ENCODE results near the gene FLRT2. TPM values are rescaled to one million over a fixed set of nuclear protein-coding genes. Genes with fewer than 3 reads are reported as not detected.

The FLRT2 gene
- total RNA-seq, 2 donors from 2014 or later: 0.25 to 1.5 TPM

- Mint-ChIP-seq H3K27ac (no peak overlapping the region), H3K9me3 (peaks cover under 1% of the 10 kb centered on the region), H3K36me3 (no peaks in the 10 kb centered on the region), H3K4me1 (ENCODE audit: low read depth in 2 of 2) (peaks cover 0 to 2% of the 10 kb centered on the region in 2 donors), H3K4me3 (no peak overlapping the region), H3K27me3 (peaks cover 0 to 8% of the 10 kb centered on the region in 2 donors)
- DNase-seq (ENCODE audit: low spot score): no peak
- ATAC-seq: no peak
These were observed 9.4 kb upstream of the FLRT2 start for GRCh38 chr14:85520581-85520980.

- H3K4me1 Mint-ChIP-seq (ENCODE audit: low read depth in 2 of 2): peaks cover 0 to 4% of the 10 kb centered on the region in 2 donors
These were observed 6.3 kb upstream of the FLRT2 start for GRCh38 chr14:85523624-85524023.

GRCh38 chr14:85527006-85527405 is 2.9 kb upstream of the FLRT2 start:
- H3K9me3 Mint-ChIP-seq: peaks cover 3% of the 10 kb centered on the region
- ATAC-seq: no peak
- H3K4me3 Mint-ChIP-seq: no peak overlapping the region

More at GRCh38 chr14:85523624-85524023, 6.3 kb upstream of the FLRT2 start:
- no peak for DNase-seq (ENCODE audit: low spot score)
- no peak overlapping the region for H3K4me3 Mint-ChIP-seq
- no peaks in the 10 kb centered on the region for H3K36me3 Mint-ChIP-seq
- H3K27ac Mint-ChIP-seq: no peak overlapping the region
- ATAC-seq: no peak
- peaks cover 9 to 20% of the 10 kb centered on the region in 2 donors for H3K27me3 Mint-ChIP-seq
- H3K9me3 Mint-ChIP-seq: peaks cover 3% of the 10 kb centered on the region

GRCh38 chr14:85527445-85528035 is 2.4 kb upstream of the FLRT2 start:
- Mint-ChIP-seq H3K4me3 (no peak overlapping the region), H3K36me3 (no peaks in the 10 kb centered on the region), H3K27ac (no peak overlapping the region), H3K27me3 (peaks cover 38 to 53% of the 10 kb centered on the region in 2 donors), H3K9me3 (peaks cover 3% of the 10 kb centered on the region), H3K4me1 (ENCODE audit: low read depth in 2 of 2) (peaks cover 20 to 21% of the 10 kb centered on the region in 2 donors)
- no peak for ATAC-seq
- DNase-seq (ENCODE audit: low spot score): no peak

More at GRCh38 chr14:85527006-85527405, 2.9 kb upstream of the FLRT2 start:
- Mint-ChIP-seq H3K27ac (no peak overlapping the region), H3K36me3 (no peaks in the 10 kb centered on the region), H3K27me3 (peaks cover 33 to 48% of the 10 kb centered on the region in 2 donors), H3K4me1 (ENCODE audit: low read depth in 2 of 2) (peaks cover 16 to 20% of the 10 kb centered on the region in 2 donors)
- no peak for DNase-seq (ENCODE audit: low spot score)

- no peak for ATAC-seq
- H3K27me3 Mint-ChIP-seq: peaks cover 42 to 58% of the 10 kb centered on the region in 2 donors
- peaks cover 3% of the 10 kb centered on the region for H3K9me3 Mint-ChIP-seq
- peaks cover 20 to 25% of the 10 kb centered on the region in 2 donors for H3K4me1 Mint-ChIP-seq (ENCODE audit: low read depth in 2 of 2)
- no peaks in the 10 kb centered on the region for H3K36me3 Mint-ChIP-seq
- H3K4me3 Mint-ChIP-seq: no peak overlapping the region
- DNase-seq (ENCODE audit: low spot score): no peak
- H3K27ac Mint-ChIP-seq: no peak overlapping the region
These were observed 1.7 kb upstream of the FLRT2 start for GRCh38 chr14:85528080-85528896.

GRCh38 chr14:85528897-85529631 is 880 bp upstream of the FLRT2 start:
- no peak for DNase-seq (ENCODE audit: low spot score)
- peaks cover 3% of the 10 kb centered on the region for H3K9me3 Mint-ChIP-seq
- peaks cover 20 to 25% of the 10 kb centered on the region in 2 donors for H3K4me1 Mint-ChIP-seq (ENCODE audit: low read depth in 2 of 2)
- H3K4me3 Mint-ChIP-seq: peak overlapping the region; percentile 50
- H3K27me3 Mint-ChIP-seq: peaks cover 43 to 58% of the 10 kb centered on the region in 2 donors
- ATAC-seq: no peak
- H3K36me3 Mint-ChIP-seq: no peaks in the 10 kb centered on the region
- H3K27ac Mint-ChIP-seq: no peak overlapping the region

- peak overlapping the region; percentile 77 for H3K4me3 Mint-ChIP-seq
- DNase-seq (ENCODE audit: low spot score) (no peak), ATAC-seq (no peak)
- peaks cover 53 to 66% of the 10 kb centered on the region in 2 donors for H3K27me3 Mint-ChIP-seq
- H3K9me3 Mint-ChIP-seq: peaks cover 2% of the 10 kb centered on the region
- no peaks in the 10 kb centered on the region for H3K36me3 Mint-ChIP-seq
- peaks cover 20 to 29% of the 10 kb centered on the region in 2 donors for H3K4me1 Mint-ChIP-seq (ENCODE audit: low read depth in 2 of 2)
- no peak overlapping the region for H3K27ac Mint-ChIP-seq
These were observed 682 bp downstream of the FLRT2 start for GRCh38 chr14:85530626-85531025.

GRCh38 chr14:85531141-85531586 is 1.2 kb downstream of the FLRT2 start:
- no peak overlapping the region for H3K27ac Mint-ChIP-seq

GRCh38 chr14:85531587-85532373 is 1.8 kb downstream of the FLRT2 start:
- Mint-ChIP-seq H3K27ac (peak overlapping the region in 1 of 2 donors; percentile 14), H3K27me3 (peaks cover 53 to 67% of the 10 kb centered on the region in 2 donors), H3K9me3 (no peaks in the 10 kb centered on the region), H3K4me3 (peak overlapping the region; percentile 77), H3K36me3 (no peaks in the 10 kb centered on the region), H3K4me1 (ENCODE audit: low read depth in 2 of 2) (peaks cover 20 to 29% of the 10 kb centered on the region in 2 donors)
- ATAC-seq: peak; percentile 55 to 72
- DNase-seq (ENCODE audit: low spot score): peak; percentile 60

More at GRCh38 chr14:85531141-85531586, 1.2 kb downstream of the FLRT2 start:
- ATAC-seq (peak; percentile 3 to 27), DNase-seq (ENCODE audit: low spot score) (no peak)
- Mint-ChIP-seq H3K4me3 (peak overlapping the region; percentile 77), H3K4me1 (ENCODE audit: low read depth in 2 of 2) (peaks cover 20 to 29% of the 10 kb centered on the region in 2 donors), H3K9me3 (no peaks in the 10 kb centered on the region), H3K36me3 (no peaks in the 10 kb centered on the region), H3K27me3 (peaks cover 53 to 65% of the 10 kb centered on the region in 2 donors)

GRCh38 chr14:85532374-85533022 is 2.6 kb downstream of the FLRT2 start:
- Mint-ChIP-seq H3K9me3 (no peaks in the 10 kb centered on the region), H3K36me3 (no peaks in the 10 kb centered on the region), H3K27ac (peak overlapping the region in 1 of 2 donors; percentile 14), H3K27me3 (peaks cover 47 to 63% of the 10 kb centered on the region in 2 donors), H3K4me1 (ENCODE audit: low read depth in 2 of 2) (peaks cover 19 to 29% of the 10 kb centered on the region in 2 donors), H3K4me3 (peak overlapping the region; percentile 77)
- DNase-seq (ENCODE audit: low spot score) (no peak), ATAC-seq (no peak)

- H3K9me3 Mint-ChIP-seq: no peaks in the 10 kb centered on the region
- H3K4me3 Mint-ChIP-seq: peak overlapping the region; percentile 77
- peaks cover 44 to 62% of the 10 kb centered on the region in 2 donors for H3K27me3 Mint-ChIP-seq
- H3K4me1 Mint-ChIP-seq (ENCODE audit: low read depth in 2 of 2): peaks cover 16 to 29% of the 10 kb centered on the region in 2 donors
- H3K36me3 Mint-ChIP-seq: no peaks in the 10 kb centered on the region
- peak; percentile 61 for DNase-seq (ENCODE audit: low spot score)
- peak in 1 of 2 donors; percentile 50 for ATAC-seq
- no peak overlapping the region for H3K27ac Mint-ChIP-seq
These were observed 3.3 kb downstream of the FLRT2 start for GRCh38 chr14:85533023-85533860.

- ATAC-seq: no peak
- Mint-ChIP-seq H3K4me3 (no peak overlapping the region), H3K36me3 (no peaks in the 10 kb centered on the region), H3K4me1 (ENCODE audit: low read depth in 2 of 2) (peaks cover 16 to 29% of the 10 kb centered on the region in 2 donors), H3K27me3 (peaks cover 44 to 56% of the 10 kb centered on the region in 2 donors), H3K9me3 (no peaks in the 10 kb centered on the region), H3K27ac (no peak overlapping the region)
- no peak for DNase-seq (ENCODE audit: low spot score)
These were observed 3.9 kb downstream of the FLRT2 start for GRCh38 chr14:85533861-85534291.
